PC-9 (cell line): ENCODE data around the gene PAM16. TPM values are rescaled to one million over a fixed set of nuclear protein-coding genes. Genes with fewer than 3 reads are reported as not detected.

ENCODE experiments used
- BruUV-seq: library from RNA; stranded (reverse); fragments of 400-500 nt; replicated peaks from 2 replicates; lab custom pipeline; 2021; lab: Mats Ljungman, UMichigan
- CTCF ChIA-PET: fragments of 300-600 bp; sonication (Branson Sonifier 250); formaldehyde crosslinking; loops from one replicate; lab custom pipeline; 2022; ENCODE audit warnings: antibody characterized with exemption; lab: Charles Lee
- POLR2A ChIA-PET: fragments of 300-600 bp; sonication (Branson Sonifier 250); formaldehyde crosslinking; loops from one replicate; lab custom pipeline; 2022; ENCODE audit warnings: antibody characterized with exemption; ENCODE audit not compliant: unreplicated experiment; lab: Charles Lee
- DNase-seq, 2 experiments: peaks; one replicate each; pipeline versions ENCODE4 v3.0.0 to v3.0.0-alpha.2; 2015 to 2022; ENCODE audit warnings: mixed read lengths in 1 of 2
- H2AFZ ChIP-seq: fragments of 200-600 bp; sonication (generic); 2 replicates; pipeline ENCODE4 v1.8.1; 2017; ENCODE audit warnings: antibody characterized with exemption
- H3F3A ChIP-seq: fragments of 200-600 bp; sonication (generic); 2 replicates; pipeline ENCODE4 v1.8.1; 2017; ENCODE audit warnings: antibody characterized with exemption, mild to moderate bottlenecking, low read depth; ENCODE audit not compliant: insufficient read depth
- H3K27ac ChIP-seq: fragments of 200-600 bp; sonication (generic); 2 replicates; pipeline ENCODE4 v1.6.1; 2016; ENCODE audit warnings: mixed run types
- H3K27me3 ChIP-seq: fragments of 200-600 bp; sonication (generic); 2 replicates; pipeline ENCODE4 v1.6.1; 2016; ENCODE audit warnings: low read depth, mixed run types; ENCODE audit not compliant: insufficient read depth
- H3K36me3 ChIP-seq: fragments of 200-600 bp; sonication (generic); 2 replicates; pipeline ENCODE4 v1.6.1; 2016; ENCODE audit warnings: low read depth, mixed run types
- H3K4me1 ChIP-seq: fragments of 200-600 bp; sonication (generic); replicated peaks from 2 replicates; pipeline ENCODE4 v1.6.1; 2016; ENCODE audit warnings: mixed run types; ENCODE audit not compliant: insufficient read depth
- H3K4me2 ChIP-seq: fragments of 200-600 bp; sonication (generic); 2 replicates; pipeline ENCODE4 v1.6.1; 2017; ENCODE audit warnings: mixed run types
- H3K4me3 ChIP-seq: fragments of 200-600 bp; sonication (generic); 2 replicates; pipeline ENCODE4 v1.6.1; 2016; ENCODE audit warnings: mixed run types
- H3K79me2 ChIP-seq: fragments of 200-600 bp; sonication (generic); 2 replicates; pipeline ENCODE4 v1.6.1; 2017; ENCODE audit warnings: low read depth, mixed run types
- H3K9me2 ChIP-seq: fragments of 200-600 bp; sonication (generic); 2 replicates; pipeline ENCODE4 v1.8.1; 2017; ENCODE audit warnings: mild to moderate bottlenecking; ENCODE audit not compliant: insufficient read depth
- H3K9me3 ChIP-seq: fragments of 200-600 bp; sonication (generic); 2 replicates; pipeline ENCODE4 v1.8.1; 2016; ENCODE audit warnings: low read depth; ENCODE audit not compliant: insufficient read depth
- H4K20me1 ChIP-seq: fragments of 200-600 bp; sonication (generic); 2 replicates; pipeline ENCODE4 v1.8.1; 2017; ENCODE audit not compliant: insufficient read depth
- EZH2 ChIP-seq: fragments of 200-600 bp; sonication (generic); IDR thresholded peaks from 2 replicates; pipeline ENCODE4 v1.8.0; 2017; ENCODE audit warnings: antibody characterized with exemption, low read depth
- intact Hi-C: fragments of 100-400 bp; cut with micrococcal nuclease; formaldehyde crosslinking; loops from one replicate; pipeline ENCODE4 v1.10.0; 2022; ENCODE audit not compliant: unreplicated experiment
- total RNA-seq: library from RNA; stranded (reverse); gene quantifications from 2 replicates; pipeline ENCODE4 v1.2.3, GENCODE V29; 2021
- TF ChIP-seq, protein P1 (sequence below): fragments of 200-600 bp; sonication (generic); conservative IDR thresholded peaks from 2 replicates; pipeline ENCODE4 v1.6.1; 2017; ENCODE audit warnings: mixed run types, antibody characterized with exemption, mild to moderate bottlenecking, moderate library complexity

PAM16 gene
- total RNA-seq, 1 experiment from 2014 or later = 95.9 TPM

DNA sequence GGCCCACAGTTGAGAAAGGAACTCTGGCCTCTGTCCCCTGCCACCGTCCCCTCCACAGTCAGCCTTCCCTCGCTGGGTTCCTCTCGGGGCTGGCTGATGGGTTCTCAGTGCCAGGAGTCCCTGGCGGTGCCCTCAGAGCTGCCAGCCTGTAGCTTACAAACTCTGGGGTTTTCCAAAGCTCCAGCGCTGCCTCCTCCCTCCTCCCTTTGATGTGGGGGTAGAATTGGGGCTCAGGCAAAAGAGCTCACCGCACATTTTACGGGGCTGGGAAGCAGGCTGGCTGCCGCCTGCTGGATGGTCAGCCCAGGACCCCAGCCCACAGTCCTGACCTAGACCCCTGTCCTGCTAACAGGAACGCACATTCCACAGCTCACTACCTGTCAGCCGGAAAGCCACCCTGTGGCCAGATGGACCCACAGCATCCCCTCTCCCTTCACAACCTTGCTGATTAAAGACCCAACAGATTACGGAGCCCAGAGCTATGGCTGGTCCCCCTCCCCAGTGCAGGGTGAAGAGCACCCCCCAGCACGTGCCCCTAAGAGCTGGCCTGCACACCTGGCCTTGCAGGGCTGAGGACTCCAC is 26.5 kb upstream of the PAM16 start:
- POLR2A ChIA-PET = interaction anchor here (0.5 to 0.8 kb wide), 2 partner anchors 16 to 549 kb away, joined by 3 read pairs; no protein-coding TSS in a partner anchor
- Histone ChIP-seq H3K9me3 (no peaks in the 10 kb centered on the region), H4K20me1 (peaks cover 18% of the 10 kb centered on the region; the same call in 1 of the 2 replicates), H3K4me1 (peaks cover 41% of the 10 kb centered on the region), H3K79me2 (peaks cover 16% of the 10 kb centered on the region; the same call in 1 of the 2 replicates), H3K9me2 (no peaks in the 10 kb centered on the region), H3K4me3 (no peak overlapping the region), H3K27me3 (no peaks in the 10 kb centered on the region), H3K27ac (no peak overlapping the region), H3K36me3 (no peaks in the 10 kb centered on the region), H3F3A (peaks cover 29% of the 10 kb centered on the region), H3K4me2 (no peak overlapping the region), H2AFZ (no peak overlapping the region)
- TF ChIP-seq, protein P1, sequence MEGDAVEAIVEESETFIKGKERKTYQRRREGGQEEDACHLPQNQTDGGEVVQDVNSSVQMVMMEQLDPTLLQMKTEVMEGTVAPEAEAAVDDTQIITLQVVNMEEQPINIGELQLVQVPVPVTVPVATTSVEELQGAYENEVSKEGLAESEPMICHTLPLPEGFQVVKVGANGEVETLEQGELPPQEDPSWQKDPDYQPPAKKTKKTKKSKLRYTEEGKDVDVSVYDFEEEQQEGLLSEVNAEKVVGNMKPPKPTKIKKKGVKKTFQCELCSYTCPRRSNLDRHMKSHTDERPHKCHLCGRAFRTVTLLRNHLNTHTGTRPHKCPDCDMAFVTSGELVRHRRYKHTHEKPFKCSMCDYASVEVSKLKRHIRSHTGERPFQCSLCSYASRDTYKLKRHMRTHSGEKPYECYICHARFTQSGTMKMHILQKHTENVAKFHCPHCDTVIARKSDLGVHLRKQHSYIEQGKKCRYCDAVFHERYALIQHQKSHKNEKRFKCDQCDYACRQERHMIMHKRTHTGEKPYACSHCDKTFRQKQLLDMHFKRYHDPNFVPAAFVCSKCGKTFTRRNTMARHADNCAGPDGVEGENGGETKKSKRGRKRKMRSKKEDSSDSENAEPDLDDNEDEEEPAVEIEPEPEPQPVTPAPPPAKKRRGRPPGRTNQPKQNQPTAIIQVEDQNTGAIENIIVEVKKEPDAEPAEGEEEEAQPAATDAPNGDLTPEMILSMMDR = no peak
- TF ChIP-seq EZH2 = no peak
- no TSS peak for BruUV-seq
- CTCF ChIA-PET = interaction anchor here (0.6 to 2.3 kb wide), 3 partner anchors 15 to 86 kb away, joined by 4 to 9 read pairs (median 7); no protein-coding TSS in a partner anchor
- DNase-seq = no peak
- intact Hi-C loops = loop anchor here (5.0 kb wide), 2 partner anchors 105 to 570 kb away; partner anchors contain the start of gene TFAP4

DNA sequence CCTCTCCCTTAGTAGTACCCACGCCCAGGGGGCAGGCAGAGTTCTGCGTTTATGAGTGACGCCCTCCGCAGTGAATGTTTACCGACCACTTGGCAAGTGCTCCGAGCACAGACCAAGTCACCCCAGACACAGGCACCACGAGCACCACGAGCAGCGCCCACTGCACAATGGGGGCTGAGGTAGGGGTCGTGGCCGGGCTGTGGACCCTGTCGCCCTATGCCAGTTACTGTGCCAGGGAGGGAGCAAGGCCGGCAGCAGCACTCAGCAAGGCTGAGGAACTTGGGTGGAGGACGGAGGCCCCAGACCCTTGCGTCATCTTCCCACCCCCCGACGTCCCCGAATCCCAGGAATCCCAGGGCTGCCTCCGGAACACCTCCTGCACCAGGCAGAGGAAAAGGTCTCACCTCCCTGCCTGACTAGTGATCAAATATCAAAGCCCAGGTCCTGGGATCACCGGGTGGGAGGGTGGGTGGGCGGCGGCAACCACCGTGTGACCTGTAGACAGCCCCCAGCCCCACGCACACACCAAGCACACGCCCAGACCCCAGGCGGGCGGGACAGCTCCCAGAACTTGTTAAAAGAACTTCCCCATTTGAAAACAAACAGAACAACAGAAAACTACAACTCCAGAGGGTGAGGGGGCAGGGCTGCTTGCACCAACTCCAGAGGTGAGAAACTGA is 25.9 kb upstream of the PAM16 start:
- peaks cover 23% of the 10 kb centered on the region for H3K79me2 ChIP-seq
- H3F3A ChIP-seq = peaks cover 29% of the 10 kb centered on the region
- TF ChIP-seq, protein P1 = no peak
- no peak for TF ChIP-seq EZH2
- H3K4me2 ChIP-seq = no peak overlapping the region
- no peaks in the 10 kb centered on the region for H3K36me3 ChIP-seq
- H3K27ac ChIP-seq = no peak overlapping the region
- BruUV-seq = no TSS peak
- no peak overlapping the region for H2AFZ ChIP-seq
- peaks cover 21% of the 10 kb centered on the region; the same call in 1 of the 2 replicates for H4K20me1 ChIP-seq
- no peaks in the 10 kb centered on the region for H3K27me3 ChIP-seq
- POLR2A ChIA-PET = interaction anchor here (0.5 to 0.8 kb wide), 2 partner anchors 17 to 548 kb away, joined by 3 read pairs; no protein-coding TSS in a partner anchor
- H3K4me3 ChIP-seq = no peak overlapping the region
- intact Hi-C loops = loop anchor here (1.0 to 5.0 kb wide), 3 partner anchors 16 to 570 kb away; partner anchors contain the start of gene TFAP4
- no peak for DNase-seq
- CTCF ChIA-PET = interaction anchor here (0.7 to 2.3 kb wide), 2 partner anchors 16 to 26 kb away, joined by 7 to 9 read pairs; no protein-coding TSS in a partner anchor
- no peaks in the 10 kb centered on the region for H3K9me2 ChIP-seq
- H3K4me1 ChIP-seq = peaks cover 46% of the 10 kb centered on the region
- no peaks in the 10 kb centered on the region for H3K9me3 ChIP-seq

DNA sequence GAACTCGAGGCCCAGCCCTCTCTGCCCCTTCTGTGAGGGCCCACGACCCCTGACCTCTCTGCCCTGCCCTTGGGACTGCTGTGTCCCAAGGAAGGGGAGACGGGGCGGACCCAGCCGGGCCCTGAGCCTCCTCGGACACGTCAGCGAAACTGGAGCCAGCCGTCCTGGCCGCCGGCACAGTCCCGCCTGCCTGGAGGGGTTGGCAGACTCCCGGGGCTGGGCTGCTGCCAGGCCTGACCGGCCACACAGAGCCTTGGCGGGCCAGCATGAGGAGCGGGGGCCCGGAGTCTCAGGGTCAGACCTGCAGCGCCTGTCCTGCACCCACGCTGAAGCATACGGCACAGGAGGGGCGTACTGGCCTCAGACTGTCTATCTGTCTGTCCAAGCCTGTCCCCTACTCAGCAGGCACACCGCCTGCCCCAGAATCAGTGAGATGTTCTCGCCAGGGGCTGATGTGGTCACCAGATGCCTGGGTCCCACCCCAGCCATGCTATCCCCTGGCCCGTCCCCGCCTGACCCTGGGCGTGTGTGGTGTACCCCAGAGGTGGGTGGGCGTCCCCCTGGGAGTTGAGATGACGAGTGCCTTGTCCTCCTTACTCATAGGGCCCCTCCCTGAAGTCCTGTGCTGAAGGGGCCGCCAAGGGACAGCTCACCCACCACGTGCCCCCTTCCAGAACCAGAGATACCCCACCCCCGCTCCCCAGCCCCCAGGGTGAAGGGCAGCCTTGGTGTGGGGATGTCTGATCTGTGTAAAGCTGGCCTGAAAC is 25.2 kb upstream of the PAM16 start:
- Histone ChIP-seq H3K9me3 (no peaks in the 10 kb centered on the region), H3K9me2 (no peaks in the 10 kb centered on the region), H3K79me2 (peaks cover 23% of the 10 kb centered on the region), H3K27me3 (no peaks in the 10 kb centered on the region), H4K20me1 (peaks cover 21% of the 10 kb centered on the region; the same call in 1 of the 2 replicates), H3F3A (peaks cover 31% of the 10 kb centered on the region), H3K4me3 (no peak overlapping the region), H3K4me1 (peaks cover 49% of the 10 kb centered on the region), H2AFZ (no peak overlapping the region), H3K36me3 (no peaks in the 10 kb centered on the region), H3K27ac (peak overlapping the region; percentile 74), H3K4me2 (peak overlapping the region; percentile 97)
- intact Hi-C loops = loop anchor here (1.0 to 5.0 kb wide), 3 partner anchors 17 to 571 kb away; partner anchors contain the start of gene TFAP4
- no TSS peak for BruUV-seq
- ChIA-PET POLR2A (interaction anchor here (0.6 to 1.4 kb wide), 3 partner anchors 12 to 69 kb away, joined by 3 to 9 read pairs (median 6); no protein-coding TSS in a partner anchor), CTCF (interaction anchor here (1.2 kb wide), 2 partner anchors 17 to 26 kb away, joined by 4 to 7 read pairs; no protein-coding TSS in a partner anchor)
- peak in 1 of 2 experiments; percentile 93 for DNase-seq
- no peak for TF ChIP-seq EZH2
- TF ChIP-seq, protein P1 = no peak
